DMS79 (cell line): ENCODE results near the gene COBL.

Experiments
- DNase-seq: peaks from one replicate; lab custom pipeline; 2025; lab: John Stamatoyannopoulos, UW

The COBL gene

GRCh38 chr7:51325908-51326307, 9.3 kb upstream of the COBL start:
- DNase-seq, result no peak

- DNase-seq, result no peak
Measured at GRCh38 chr7:51325261-51325676, 8.7 kb upstream of the COBL start.

- no peak for DNase-seq
Measured at GRCh38 chr7:51324206-51324898, 7.7 kb upstream of the COBL start.

- no peak for DNase-seq
Measured at GRCh38 chr7:51321961-51322515, 5.4 kb upstream of the COBL start.

- DNase-seq, result no peak
Measured at GRCh38 chr7:51318886-51319579, 2.4 kb upstream of the COBL start.

GRCh38 chr7:51318001-51318400, 1.4 kb upstream of the COBL start:
- DNase-seq, result no peak

GRCh38 chr7:51317582-51317910, 937 bp upstream of the COBL start:
- DNase-seq, result no peak

- no peak for DNase-seq
Measured at GRCh38 chr7:51316262-51316665, 345 bp downstream of the COBL start.

GRCh38 chr7:51315393-51316261, 982 bp downstream of the COBL start:
- DNase-seq, result peak; percentile 33

- no peak for DNase-seq
Measured at GRCh38 chr7:51314726-51315125, 1.9 kb downstream of the COBL start.

- no peak for DNase-seq
Measured at GRCh38 chr7:51313738-51314425, 2.7 kb downstream of the COBL start.

GRCh38 chr7:51312951-51313737, 3.5 kb downstream of the COBL start:
- DNase-seq, result no peak

- no peak for DNase-seq
Measured at GRCh38 chr7:51311166-51311565, 5.4 kb downstream of the COBL start.

GRCh38 chr7:51310131-51310583, 6.5 kb downstream of the COBL start:
- DNase-seq, result peak; percentile 50

- DNase-seq, result no peak
Measured at GRCh38 chr7:51309361-51310130, 7.1 kb downstream of the COBL start.

- DNase-seq, result no peak
Measured at GRCh38 chr7:51308696-51309095, 7.9 kb downstream of the COBL start.

- DNase-seq, result peak; percentile 45
Measured at GRCh38 chr7:51308265-51308664, 8.3 kb downstream of the COBL start.

- DNase-seq, result no peak
Measured at GRCh38 chr7:51307651-51308210, 8.9 kb downstream of the COBL start.

- no peak for DNase-seq
Measured at GRCh38 chr7:51306761-51307160, 9.8 kb downstream of the COBL start.

GRCh38 chr7:51304729-51305128, 11.9 kb downstream of the COBL start:
- DNase-seq, result no peak
